HG03460 (cell line): ENCODE measurements around the gene CPT1C.
"Not testable (repeated sequence)": the region's sequence is repeated elsewhere in the genome, so short reads cannot be mapped to it uniquely, and the experiment has no call there.

Experiments
- ATAC-seq: cut with Tn5 transposase; IDR thresholded peaks from one replicate; pipeline ENCODE4 v1.9.1; 2021; ENCODE audit not compliant: unreplicated experiment

Gene CPT1C

DNA sequence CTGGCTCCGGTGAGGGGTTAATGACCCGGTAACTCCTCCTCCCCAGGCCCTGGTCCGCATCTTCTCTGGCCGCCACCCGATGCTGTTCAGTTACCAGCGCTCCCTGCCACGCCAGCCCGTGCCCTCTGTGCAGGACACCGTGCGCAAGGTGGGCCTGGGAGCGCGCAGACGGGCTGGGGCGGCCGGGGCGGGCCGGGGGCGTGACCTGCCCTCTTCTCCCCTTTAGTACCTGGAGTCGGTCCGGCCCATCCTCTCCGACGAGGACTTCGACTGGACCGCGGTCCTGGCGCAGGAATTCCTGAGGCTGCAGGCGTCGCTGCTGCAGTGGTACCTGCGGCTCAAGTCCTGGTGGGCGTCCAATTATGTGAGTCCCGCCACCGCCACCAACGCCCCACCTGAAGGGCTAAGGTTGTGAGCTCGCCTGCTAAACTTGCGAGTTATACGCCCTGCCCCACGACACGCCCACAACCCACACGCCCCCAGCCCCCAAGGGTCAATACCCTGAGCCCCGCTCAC lies 10.4 kb downstream of the CPT1C start:
- no peak for ATAC-seq

DNA sequence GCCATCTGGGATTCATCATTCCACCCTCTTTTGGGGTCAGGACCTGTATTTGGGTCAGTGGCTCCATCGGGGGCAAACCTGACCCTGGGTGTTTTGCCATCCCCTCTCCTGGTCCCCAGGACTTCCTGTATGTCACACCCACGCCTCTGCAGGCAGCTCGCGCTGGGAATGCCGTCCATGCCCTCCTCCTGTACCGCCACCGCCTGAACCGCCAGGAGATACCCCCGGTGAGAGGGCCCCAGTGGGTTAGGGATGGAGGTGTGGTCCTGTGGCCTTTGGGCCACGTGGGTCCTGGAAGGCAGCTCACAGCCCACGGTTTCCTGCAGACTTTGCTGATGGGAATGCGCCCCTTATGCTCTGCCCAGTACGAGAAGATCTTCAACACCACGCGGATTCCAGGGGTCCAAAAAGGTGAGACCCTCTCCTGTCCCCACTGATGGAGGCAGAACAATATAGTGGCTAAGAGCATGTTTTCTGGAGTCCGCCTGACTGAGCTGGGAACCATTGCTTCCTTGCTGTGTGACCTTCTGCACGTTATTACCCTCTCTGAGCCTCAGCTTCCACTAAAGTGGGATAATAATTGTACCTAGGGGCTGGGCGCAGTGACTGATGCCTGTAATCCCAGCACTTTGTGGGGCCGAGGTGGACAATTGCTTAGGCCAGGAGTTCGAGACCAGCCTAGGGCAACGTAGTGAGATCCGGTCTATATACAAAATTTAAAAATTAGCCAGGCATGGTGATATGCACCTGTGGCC lies 14.1 kb downstream of the CPT1C start:
- ATAC-seq: no peak

DNA sequence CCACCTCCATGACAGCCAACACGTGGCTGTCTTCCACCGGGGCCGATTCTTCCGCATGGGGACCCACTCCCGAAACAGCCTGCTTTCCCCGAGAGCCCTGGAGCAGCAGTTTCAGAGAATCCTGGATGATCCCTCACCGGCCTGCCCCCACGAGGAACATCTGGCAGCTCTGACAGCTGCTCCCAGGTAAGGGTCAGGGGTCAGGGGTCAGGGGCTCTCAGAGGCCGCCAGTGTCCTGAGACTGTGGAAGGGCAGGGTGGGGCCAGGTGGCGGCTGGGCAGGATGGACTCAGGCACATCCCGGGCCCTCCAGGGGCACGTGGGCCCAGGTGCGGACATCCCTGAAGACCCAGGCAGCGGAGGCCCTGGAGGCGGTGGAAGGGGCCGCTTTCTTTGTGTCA lies 15.0 kb downstream of the CPT1C start:
- ATAC-seq: no peak

DNA sequence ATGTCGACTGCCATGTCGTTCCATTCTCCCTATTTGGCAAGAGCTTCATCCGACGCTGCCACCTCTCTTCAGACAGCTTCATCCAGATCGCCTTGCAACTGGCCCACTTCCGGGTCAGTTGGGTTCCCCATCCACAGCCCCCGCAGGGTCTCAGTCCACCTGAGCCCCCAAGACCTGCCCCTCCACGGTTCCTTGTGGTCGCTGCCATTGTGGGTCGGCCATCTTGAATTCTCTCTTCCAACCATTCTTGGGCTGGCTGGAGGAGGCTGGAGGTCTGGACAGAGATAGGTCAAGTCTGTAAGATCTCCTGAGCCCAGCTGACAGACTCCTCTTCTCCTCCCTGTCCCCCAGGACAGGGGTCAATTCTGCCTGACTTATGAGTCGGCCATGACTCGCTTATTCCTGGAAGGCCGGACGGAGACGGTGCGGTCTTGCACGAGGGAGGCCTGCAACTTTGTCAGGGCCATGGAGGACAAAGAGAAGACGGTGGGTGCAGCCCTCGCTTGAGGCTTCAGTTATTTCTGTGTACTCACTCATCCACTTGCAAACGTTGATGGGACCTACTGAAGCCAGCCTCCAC lies 19.5 kb downstream of the CPT1C start:
- no peak for ATAC-seq

DNA sequence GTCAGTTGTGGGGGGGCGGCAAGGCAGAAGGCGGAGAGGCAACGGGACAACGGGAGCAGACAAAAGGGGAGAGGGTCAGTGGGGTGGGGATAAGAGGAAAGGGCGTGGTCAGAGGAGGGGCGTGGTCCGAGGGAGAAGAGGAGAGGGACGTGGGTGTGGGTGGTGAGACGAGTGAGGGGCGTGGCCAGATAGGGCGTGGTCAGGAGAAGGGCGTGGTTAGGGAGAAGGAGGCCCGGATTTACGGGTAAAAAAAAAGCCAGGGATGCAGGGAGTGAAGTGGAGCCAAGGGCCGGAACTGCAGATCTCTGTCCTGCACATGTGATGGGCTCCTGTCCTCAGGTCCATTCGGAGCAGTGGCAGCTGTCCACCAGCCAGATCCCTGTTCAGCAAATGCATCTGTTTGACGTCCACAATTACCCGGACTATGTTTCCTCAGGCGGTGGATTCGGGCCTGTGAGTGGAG lies 21.5 kb downstream of the CPT1C start:
- ATAC-seq: no peak

DNA sequence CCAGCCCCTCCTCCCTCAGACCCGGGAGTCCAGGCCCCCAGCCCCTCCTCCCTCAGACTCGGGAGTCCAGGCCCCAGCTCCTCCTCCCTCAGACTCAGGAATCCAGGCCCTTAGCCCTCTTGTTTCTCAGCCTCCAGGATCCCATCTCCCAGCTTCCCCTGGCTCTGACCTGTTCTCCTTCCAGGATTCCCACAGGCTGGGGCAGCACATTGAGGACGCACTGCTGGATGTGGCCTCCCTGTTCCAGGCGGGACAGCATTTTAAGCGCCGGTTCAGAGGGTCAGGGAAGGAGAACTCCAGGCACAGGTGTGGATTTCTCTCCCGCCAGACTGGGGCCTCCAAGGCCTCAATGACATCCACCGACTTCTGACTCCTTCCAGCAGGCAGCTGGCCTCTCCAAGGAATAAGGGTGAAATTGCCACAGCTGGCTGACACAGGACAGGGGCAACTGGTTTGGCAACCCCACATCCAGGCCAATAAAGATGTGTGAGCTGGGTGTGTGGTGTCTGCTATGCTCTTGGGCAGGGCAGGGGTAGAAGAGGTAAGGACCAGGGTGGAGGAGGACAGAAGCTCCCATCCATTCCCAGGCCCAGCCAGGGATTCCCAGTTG lies 22.4 kb downstream of the CPT1C start:
- ATAC-seq: no peak

DNA sequence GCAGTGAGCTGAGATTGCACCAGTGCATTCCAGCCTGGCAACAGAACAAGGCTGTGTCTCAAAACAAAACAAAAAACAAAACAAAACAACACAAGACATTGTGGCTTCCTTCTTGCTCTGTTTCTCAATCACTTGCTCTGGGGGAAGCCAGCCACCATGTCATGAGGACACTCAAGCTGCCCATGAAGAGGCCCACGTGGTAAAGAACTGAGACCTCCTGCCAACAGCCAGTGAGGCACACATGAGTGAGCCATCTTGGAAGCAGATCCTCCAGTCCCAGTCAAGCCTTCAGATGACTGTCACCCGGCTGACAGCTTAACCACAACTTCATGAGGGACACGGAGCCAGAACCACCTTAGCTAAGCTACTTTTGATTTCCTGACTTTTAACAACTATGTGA lies 25.2 kb downstream of the CPT1C start:
- no peak for ATAC-seq

DNA sequence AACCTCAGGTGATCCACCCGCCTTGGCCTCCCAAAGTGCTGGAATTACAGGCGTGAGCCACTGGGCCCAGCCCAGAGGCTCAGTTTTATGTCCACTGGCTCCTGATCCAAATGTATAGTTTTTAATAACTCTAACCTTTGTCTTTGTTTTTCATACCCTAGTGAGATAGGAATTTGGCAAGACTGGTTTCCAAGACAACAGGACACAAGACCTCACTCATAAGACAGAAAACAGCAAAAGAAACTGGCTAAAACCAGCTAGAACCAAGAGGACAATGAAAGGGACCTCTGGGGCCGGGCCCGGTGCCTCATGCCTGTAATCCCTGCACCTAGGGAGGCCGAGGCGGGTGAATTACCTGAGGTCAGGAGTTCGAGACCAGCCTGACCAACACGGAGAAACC lies 27.6 kb downstream of the CPT1C start:
- ATAC-seq: no peak

DNA sequence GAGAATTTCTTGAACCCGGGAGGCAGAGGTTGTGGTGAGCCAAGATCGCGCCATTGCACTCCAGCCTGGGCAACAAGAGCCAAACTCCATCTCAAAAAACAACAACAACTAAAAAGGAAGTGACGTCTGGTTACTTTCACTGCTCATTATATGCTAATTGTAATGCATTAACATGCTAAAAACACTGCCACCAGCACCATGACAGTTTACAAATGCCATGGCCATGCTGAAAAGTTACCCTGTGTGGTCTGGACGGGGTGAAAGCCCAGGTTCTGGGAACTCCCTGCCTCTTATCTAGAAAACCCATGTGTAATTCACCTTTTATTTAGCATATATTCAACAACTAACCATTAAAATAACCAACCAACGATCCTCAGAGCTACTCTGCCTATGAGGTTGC lies 28.1 kb downstream of the CPT1C start:
- no peak for ATAC-seq

DNA sequence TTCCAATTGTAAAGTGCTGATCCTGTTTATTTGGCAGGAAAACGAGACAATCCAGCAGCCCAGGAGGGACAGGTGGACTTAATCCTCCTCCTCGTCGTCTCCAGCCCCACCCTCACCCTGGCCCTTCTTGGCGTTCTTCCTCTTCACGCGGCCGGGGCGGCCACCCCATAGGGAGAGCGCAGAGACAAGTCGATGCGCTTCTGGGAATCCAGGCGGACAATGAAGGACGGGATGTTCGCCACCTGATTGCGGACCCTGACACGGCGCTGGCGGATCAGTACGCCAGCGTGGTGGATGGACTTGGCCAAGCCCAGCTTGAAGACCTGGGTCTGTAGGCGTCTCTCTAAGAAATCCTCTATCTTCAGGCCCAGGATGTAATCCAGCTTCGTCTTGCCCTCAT lies 28.5 kb downstream of the CPT1C start:
- ATAC-seq: not testable (repeated sequence)

DNA sequence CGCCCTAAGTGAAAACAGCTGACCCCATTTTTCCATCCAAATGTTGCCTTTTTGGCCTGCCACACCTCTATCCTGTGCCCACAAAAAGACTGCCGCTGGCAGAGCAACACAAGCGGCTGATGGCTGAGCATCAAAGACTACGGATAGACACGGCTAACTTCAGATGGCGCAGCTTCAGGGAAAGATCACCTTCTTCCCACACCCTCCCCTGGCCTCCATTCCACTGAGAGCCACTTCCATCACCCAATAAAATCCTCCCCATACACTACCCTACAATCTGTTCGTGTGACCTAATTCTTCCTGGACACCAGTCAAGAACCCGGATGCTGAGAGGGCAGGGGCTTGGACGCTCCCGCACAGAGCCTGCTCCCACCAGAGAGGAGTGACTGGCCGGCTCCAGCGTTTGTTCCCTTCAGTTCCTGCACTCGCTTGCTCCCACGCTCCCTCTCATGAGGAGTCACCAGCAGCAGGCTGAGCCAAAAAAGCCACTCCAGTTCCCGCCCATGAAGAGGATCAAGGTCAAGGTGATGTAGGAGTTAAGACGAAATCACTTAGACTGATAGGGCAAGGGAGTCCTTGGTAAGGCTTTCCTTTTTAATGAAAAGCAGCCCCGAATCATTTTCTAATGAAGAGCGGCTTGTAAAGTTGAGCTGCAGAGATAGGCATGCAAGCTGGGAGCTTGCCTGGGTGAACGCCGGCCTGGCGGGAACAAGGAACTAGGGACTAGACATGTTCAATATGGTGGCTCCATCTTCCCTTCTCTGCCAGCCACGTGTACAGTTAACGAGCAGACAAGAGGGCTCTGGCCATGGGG lies 36.5 kb downstream of the CPT1C start:
- ATAC-seq: no peak

DNA sequence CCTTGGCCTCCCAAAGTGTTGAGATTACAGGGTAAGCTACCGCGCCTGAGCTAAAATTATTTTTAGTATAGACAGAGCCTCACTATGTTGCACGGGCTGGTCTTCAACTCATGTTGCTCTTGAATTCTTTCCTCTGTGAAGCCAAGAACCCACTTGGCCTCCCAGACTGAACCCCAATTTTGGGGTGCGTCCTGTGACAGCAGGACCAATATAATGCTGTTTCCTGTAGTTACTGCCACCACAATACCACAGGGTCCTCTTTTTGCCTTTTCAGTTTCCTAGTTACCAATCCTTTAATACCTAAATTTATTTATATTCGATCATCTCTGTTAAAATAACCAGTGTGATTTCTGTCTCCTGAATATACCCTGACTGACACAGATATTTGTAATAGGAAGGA lies 39.2 kb downstream of the CPT1C start:
- no peak for ATAC-seq

DNA sequence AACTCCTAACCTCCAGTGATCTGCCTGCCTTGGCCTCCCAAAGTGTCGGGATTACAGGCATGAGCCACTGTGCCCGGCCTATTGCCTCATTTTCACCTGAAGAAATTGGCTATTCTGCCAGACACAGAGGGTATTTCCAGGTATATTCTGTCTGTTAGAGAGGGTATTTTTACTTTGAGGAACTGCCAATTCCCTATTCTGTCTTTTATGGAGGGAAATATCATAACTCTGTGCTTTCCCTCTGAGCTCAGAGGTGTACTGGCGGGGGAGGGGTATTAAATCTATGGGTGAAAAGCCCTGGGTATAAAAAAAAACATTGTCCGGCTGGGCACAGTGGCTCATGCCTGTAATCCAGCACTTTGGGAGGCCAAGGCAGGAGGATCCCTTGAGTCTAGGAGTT lies 47.4 kb downstream of the CPT1C start:
- ATAC-seq: no peak

DNA sequence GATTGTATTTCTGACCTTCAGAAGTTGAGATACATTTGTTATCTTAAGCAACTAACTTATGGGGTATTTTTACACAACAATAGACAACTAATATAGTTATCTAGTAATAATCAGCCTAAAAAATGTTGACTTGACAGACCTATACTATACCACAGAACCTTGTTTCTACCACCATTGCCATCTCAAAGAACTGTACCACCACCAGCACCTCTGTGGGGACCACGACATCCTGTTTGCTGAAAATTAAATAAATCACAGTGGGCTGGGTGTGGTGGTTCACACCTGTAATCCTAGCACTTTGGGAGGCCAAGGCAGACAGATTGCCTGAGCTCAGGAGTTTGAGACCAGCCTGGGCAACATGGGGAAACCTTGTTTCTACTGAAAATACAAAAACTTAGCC lies 48.2 kb downstream of the CPT1C start:
- no peak for ATAC-seq

DNA sequence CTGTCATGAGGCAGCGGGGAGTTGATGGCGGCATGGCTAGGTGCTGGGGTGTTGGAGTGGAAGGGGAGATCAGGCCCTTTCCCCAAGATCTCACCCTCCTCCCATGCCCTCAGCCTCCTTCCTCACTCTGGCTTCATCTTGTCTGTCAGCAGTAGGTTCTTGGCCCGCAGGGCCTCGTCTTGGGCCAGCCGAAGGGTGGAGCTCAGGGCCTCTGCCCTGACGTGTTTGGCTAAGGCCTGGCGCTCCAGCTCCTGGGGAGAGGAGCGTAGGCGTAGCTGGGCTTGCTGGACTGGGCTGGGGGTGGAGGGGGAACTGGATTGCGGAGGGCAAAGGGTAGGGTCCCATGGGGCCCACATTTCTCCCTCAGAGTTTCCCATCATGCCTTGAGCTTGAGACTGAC lies 49.0 kb downstream of the CPT1C start:
- no peak for ATAC-seq

DNA sequence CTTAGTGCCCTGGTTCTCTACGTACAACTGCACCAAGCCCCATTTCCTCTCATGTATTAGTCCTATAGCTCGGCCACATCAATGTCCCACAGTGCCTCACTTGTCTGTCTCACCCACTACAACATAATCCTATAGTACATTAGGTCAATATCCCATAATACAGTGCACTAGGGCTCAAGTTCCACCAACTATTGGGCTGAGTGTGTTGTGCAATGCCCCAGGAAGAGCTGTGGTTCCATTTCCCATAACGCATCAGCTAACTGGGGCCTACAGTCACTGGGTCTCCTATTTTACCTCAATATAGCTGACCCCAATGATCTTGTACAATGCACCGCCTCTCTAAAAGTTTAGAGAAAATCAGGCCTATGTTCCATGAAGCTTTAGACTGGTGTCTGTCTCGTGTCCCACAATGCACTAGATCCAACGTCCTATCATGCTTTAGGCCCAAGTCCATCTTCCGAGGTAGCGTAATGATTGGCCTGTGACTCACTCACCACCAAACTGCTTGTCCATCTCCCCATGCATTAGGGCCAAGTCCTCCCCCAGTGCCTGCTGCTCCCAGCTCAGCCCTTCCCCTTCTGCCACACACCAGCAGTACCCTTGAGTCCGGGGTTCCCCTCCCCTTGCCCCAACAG lies 50.4 kb downstream of the CPT1C start:
- no peak for ATAC-seq

DNA sequence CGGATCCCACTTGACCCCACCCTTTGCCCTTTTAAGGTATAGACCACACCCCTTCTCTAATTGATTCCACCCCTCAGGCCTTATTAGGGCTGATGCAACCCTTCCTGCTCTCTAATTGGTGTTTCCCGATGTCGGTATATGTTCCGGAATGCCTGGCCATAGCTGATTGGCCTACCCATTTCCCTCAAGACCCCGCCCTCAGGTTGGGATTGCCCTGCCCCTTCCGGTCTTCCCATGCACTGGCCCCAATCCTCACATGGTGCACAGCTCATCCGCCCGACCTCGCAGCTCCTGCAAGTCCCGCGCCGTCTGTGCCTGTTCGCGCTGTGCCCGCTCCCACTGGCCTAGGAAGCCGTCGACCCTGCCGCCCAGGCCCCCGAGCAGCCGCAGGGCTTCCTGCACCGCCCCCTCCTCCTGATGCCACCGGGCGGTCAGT lies 54.0 kb downstream of the CPT1C start:
- ATAC-seq: no peak

DNA sequence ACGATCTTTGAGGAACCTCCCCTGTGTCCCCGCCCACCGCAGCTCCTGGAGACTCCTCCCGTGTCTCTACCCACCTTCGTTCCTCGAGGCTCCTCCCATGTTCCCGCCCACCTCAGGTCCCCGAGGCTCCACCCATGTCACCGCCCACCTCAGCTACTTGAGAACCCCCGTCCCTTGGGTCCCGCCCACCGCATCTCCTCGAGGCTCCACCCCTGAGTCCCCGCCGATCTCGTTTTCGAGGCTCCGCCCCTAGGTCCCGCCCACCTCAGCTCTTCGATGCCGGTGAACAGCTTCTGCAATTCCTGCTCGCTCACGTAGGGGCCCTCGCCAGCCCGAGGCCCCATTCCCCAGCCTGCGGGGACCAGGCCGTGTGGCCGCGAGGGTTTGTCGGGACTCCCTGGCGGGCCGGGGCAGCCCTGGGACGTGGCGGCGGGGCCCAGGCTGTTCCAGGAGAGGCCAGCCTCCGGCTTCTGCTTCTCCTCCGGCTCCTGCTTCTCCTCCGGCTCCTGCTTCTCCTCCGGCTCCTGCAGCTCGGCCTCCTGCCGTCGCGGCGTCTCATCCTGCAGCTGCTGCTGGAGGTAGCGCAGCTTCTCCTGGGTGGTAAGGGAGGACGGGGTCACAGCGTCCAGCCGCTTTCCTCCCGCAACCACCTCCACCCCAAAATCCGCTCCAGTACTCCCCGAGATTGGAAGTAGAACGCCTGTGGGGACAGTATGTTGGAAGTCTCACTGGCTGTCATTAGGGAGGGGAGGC lies 55.5 kb downstream of the CPT1C start:
- ATAC-seq: no peak

DNA sequence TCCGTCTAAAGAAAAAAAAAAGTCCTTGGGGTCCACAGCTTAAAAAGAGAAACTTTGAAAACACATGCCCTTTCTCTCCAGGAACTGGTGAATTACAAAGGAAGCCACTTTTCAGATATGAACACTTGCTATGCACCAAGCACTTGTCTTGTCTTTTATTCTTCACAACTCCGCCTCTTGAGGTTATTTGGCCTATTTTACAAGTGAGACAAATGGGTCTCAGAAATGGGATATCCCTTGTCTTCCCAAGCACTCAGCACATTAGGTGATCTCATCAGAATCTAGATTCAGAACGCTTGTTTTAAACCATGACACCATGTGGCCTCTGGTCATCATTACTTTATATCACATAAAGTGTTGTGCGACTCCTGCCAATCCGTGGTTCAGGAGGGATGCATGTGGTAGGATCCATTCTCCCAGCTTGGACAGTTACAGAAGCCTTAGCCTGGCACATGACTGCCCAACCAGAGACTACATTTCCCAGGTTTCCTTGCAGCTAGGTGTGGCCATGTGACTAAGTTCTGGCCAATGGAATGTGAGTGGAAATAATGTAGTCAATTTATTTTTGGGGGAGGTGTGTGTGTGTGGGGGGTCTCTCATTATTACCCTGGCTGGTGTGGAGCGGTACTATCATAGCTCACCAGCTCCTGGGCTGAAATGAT lies 58.3 kb downstream of the CPT1C start:
- ATAC-seq: no peak

DNA sequence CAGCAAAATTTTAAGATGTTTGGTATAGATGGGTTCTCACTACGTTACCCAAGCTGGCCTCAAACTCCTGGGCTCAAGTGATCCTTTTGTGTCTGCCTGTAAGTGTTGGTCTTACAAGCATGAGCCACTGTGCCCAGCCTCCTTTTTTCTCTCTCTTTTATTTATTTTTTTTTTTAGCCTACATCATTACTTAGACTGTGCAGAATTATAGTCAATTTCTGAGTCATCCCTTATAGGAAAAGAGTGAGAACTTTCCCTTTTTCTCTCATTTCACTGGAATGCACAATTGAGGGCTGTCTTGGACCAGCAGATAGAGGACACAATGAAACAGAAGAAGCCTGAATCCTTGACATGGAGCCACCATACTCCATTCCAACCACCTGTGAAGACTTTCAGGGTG lies 58.9 kb downstream of the CPT1C start:
- no peak for ATAC-seq
